ENCODE results near the gene FAM3A. TPM values are rescaled to one million over a fixed set of nuclear protein-coding genes. Genes with fewer than 3 reads are reported as not detected.

FAM3A gene
- total and polyA plus RNA-seq, 3 donors from 2014 or later = 24.0 to 41.1 (median 24.7) TPM

DNA sequence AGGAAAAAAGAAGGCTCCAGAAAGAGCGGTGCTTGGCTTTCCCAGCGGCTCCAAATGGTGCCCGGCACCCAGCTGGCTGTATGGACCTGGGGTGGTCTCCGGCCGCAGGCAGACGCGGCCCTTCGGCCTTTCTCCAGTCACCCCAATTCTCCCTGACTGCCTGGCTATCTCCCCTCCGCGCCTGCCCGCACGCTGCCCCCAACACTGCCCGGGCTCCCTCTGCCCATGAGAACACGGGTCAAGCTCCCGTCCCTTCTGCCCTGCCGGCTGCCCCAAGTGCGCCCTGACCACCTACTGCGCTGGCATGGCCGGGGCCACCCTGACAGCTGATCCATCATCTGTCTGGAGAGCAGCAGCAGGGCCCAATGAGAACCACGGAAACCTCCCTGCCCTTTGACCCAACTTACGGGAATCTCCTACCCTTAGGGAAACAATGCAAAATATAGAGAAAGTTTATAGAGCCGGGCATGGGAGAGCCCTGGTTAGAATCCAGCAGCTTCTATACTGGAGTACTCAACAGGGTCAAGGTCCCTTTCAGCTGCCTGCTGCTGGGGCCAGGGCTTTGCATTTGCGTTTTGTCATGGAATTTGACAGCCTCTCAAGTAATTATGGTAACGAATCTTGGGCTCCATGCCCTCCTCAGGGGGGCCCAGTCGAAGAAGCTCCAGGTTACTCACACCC lies 1.2 kb upstream of the FAM3A start:
- peak; percentile 20 for DNase-seq
- H3K4me3 ChIP-seq = peak overlapping the region; percentile 40 to 77
- H3K27me3 ChIP-seq = no peaks in the 10 kb centered on the region
- H3K36me3 ChIP-seq (ENCODE audit: low read depth, missing control alignments) = no peaks in the 10 kb centered on the region
- TF ChIP-seq, protein P1, sequence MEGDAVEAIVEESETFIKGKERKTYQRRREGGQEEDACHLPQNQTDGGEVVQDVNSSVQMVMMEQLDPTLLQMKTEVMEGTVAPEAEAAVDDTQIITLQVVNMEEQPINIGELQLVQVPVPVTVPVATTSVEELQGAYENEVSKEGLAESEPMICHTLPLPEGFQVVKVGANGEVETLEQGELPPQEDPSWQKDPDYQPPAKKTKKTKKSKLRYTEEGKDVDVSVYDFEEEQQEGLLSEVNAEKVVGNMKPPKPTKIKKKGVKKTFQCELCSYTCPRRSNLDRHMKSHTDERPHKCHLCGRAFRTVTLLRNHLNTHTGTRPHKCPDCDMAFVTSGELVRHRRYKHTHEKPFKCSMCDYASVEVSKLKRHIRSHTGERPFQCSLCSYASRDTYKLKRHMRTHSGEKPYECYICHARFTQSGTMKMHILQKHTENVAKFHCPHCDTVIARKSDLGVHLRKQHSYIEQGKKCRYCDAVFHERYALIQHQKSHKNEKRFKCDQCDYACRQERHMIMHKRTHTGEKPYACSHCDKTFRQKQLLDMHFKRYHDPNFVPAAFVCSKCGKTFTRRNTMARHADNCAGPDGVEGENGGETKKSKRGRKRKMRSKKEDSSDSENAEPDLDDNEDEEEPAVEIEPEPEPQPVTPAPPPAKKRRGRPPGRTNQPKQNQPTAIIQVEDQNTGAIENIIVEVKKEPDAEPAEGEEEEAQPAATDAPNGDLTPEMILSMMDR (IDR thresholded peaks at IDR 0.05) = no peak
- TF ChIP-seq POLR2A (IDR thresholded peaks at IDR 0.05) = no peak
- peaks cover 12% of the 10 kb centered on the region for H3K4me1 ChIP-seq
- intact Hi-C loops (cut with DNase I; ENCODE audit: low total_unique reads) = no loop called here
- peak overlapping the region; percentile 89 to 92 for H3K27ac ChIP-seq
- WGBS, 2 donors = 6 to 17% methylated on average over 3 to 14 of the region's 25 CpGs
- H3K9me3 ChIP-seq = no peaks in the 10 kb centered on the region

DNA sequence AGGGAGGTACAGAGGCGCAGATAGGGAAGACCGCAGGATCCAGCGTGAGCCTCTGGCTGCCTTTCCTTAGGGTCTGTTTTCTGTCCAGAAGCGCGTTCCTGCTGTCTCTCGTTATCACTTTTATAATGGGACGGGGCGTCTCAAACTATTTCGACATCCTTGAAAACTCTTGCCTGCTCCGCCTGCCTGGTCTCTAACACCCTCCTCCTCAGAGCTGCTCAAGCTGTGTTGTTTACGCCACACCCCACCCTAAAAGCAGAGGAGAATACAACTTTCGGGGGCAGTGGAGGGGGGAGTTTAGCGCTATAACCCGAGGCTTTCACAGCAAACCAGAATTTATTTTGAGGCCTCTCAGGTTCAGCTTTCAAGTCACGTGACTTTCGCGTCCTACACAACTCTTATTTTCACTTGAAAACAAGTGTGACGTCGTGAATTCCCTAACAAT lies 646 bp upstream of the FAM3A start:
- H3K9me3 ChIP-seq = no peaks in the 10 kb centered on the region
- no peaks in the 10 kb centered on the region for H3K27me3 ChIP-seq
- H3K27ac ChIP-seq = peak overlapping the region; percentile 89 to 92
- H3K4me1 ChIP-seq = peaks cover 12% of the 10 kb centered on the region
- WGBS, 2 donors = 1 to 4% methylated on average over 14 to 19 of the region's 19 CpGs
- TF ChIP-seq, protein P1 (IDR thresholded peaks at IDR 0.05) = no peak
- no peak for TF ChIP-seq POLR2A (IDR thresholded peaks at IDR 0.05)
- DNase-seq = peak; percentile 68
- no peaks in the 10 kb centered on the region for H3K36me3 ChIP-seq (ENCODE audit: low read depth, missing control alignments)
- intact Hi-C loops (cut with DNase I; ENCODE audit: low total_unique reads) = no loop called here
- peak overlapping the region; percentile 40 to 77 for H3K4me3 ChIP-seq

DNA sequence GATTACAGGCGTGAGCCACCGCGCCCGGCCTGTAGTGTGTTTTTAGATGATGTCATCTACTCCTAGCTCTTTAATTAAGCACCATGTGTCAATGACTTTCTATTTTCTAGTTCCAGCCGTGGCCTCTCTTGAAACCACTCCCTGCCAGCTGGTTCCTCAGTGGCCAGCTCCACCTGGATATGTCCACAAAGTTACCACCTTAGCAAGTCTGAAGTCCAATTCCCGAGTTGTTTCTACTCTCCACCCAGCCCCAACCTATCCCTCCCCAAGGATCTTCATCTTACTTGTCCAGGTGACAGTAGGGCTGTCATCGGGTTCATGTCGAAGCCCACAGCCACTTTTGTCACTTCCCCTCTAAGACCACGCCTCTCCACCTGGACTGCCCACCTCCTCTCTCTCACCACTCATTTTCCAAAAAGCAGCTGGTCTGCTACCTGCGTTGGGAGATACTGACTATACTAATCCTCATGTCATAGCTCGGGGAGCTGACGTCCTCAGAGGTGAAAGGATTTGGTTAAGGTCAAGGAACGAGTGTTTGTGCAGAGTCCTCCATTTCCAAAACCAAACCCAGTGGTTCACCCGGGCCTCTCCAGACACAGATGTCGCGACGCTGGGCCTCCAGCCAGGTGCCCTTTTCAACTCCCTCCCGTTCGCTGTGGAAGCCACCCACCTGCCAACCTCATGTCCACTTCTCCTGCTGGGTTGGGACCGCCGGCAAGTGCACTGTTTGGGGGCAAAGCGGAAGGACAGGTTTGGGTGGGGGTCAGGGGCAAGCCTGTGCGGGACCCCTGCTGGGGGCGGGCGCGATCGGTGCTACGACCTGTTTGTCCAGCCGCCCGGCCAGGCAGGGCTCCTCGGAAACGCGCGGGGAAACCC lies 704 bp downstream of the FAM3A start:
- H3K4me3 ChIP-seq = peak overlapping the region; percentile 65 to 77
- WGBS, 2 donors = 15 to 28% methylated on average over 13 to 34 of the region's 34 CpGs
- no peak for TF ChIP-seq POLR2A (IDR thresholded peaks at IDR 0.05)
- TF ChIP-seq, protein P1 (IDR thresholded peaks at IDR 0.05) = no peak
- no peak for DNase-seq
- H3K9me3 ChIP-seq = no peaks in the 10 kb centered on the region
- H3K27me3 ChIP-seq = no peaks in the 10 kb centered on the region
- H3K27ac ChIP-seq = peak overlapping the region; percentile 89 to 92
- no peaks in the 10 kb centered on the region for H3K36me3 ChIP-seq (ENCODE audit: low read depth, missing control alignments)
- intact Hi-C loops (cut with DNase I; ENCODE audit: low total_unique reads) = no loop called here
- peaks cover 12% of the 10 kb centered on the region for H3K4me1 ChIP-seq

DNA sequence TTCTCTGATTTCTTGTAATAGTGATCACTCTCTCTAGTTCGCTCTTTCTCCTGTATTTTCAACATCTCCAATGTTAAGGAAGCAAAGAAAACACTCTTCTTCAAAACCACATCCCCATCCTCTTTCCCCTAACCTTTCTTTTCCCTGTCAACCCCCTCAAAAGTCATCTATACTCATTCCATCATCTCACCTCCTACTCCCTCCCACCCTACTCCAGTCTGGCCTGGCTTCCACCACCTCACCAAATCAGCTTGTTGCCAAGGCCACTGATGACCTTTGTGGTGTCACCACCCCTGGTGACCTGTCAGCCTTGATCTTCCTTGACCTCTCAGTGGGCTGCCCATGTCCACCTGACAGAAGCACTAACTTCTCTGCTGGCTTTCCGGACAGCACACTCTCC lies 2.3 kb downstream of the FAM3A start:
- TF ChIP-seq, protein P1 (IDR thresholded peaks at IDR 0.05) = no peak
- TF ChIP-seq POLR2A (IDR thresholded peaks at IDR 0.05) = no peak
- intact Hi-C loops (cut with DNase I; ENCODE audit: low total_unique reads) = no loop called here
- 85 to 90% methylated on average over 2 of the region's 2 CpGs for WGBS, 2 donors
- Histone ChIP-seq H3K27me3 (no peaks in the 10 kb centered on the region), H3K36me3 (ENCODE audit: low read depth, missing control alignments) (no peaks in the 10 kb centered on the region), H3K9me3 (no peaks in the 10 kb centered on the region), H3K4me1 (peaks cover 12% of the 10 kb centered on the region), H3K27ac (no peak overlapping the region), H3K4me3 (no peak overlapping the region)
- no peak for DNase-seq

Measured in testis (tissue), 3 donors.